Natural killer cell (primary cell): ENCODE results near the gene SPTBN4. TPM values are rescaled to one million over a fixed set of nuclear protein-coding genes. Genes with fewer than 3 reads are reported as not detected.

Experiments
- ATAC-seq, 3 donors: fragments of 150-1000 bp in 2 of 3; fragments of 200-7000 bp in 1 of 3; cut with Tn5 transposase; 1 replicate in 1 of 3; 2 replicates in 2 of 3; pipeline ENCODE4 v1.10.0; 2021; ENCODE audit warnings: mild to moderate bottlenecking in 2 of 3, moderate library complexity in 2 of 3
- DNase-seq, 2 donors: peaks; one replicate each; pipeline versions ENCODE4 v3.0.0 to v3.0.0-alpha.2; 2013 to 2021; ENCODE audit warnings: mixed read lengths in 1 of 2
- H3K27ac ChIP-seq: one replicate; pipeline ENCODE4 v1.5.1; 2013; ENCODE audit warnings: mild to moderate bottlenecking, low read length
- H3K27me3 ChIP-seq: one replicate; pipeline ENCODE4 v1.6.1; 2013; ENCODE audit warnings: low read length; ENCODE audit not compliant: control insufficient read depth, insufficient read depth
- H3K36me3 ChIP-seq: one replicate; pipeline ENCODE4 v1.6.1; 2013; ENCODE audit warnings: low read length; ENCODE audit not compliant: control insufficient read depth, insufficient read depth
- H3K4me1 ChIP-seq: one replicate; pipeline ENCODE4 v1.6.1; 2013; ENCODE audit warnings: low read length; ENCODE audit not compliant: control insufficient read depth, insufficient read depth
- H3K4me3 ChIP-seq: one replicate; pipeline ENCODE4 v1.5.1; 2013; ENCODE audit warnings: low read length
- H3K9me3 ChIP-seq: one replicate; pipeline ENCODE4 v1.6.1; 2013; ENCODE audit warnings: low read length; ENCODE audit not compliant: control insufficient read depth, insufficient read depth
- H3K27ac Mint-ChIP-seq, 2 donors: one replicate each; pipeline ENCODE4 v1.8.0; 2022; ENCODE audit warnings: mild to moderate bottlenecking in 2 of 2, mixed read lengths in 2 of 2, moderate library complexity in 1 of 2
- H3K27me3 Mint-ChIP-seq, 2 donors: one replicate each; pipeline ENCODE4 v1.8.0; 2022; ENCODE audit warnings: low read depth in 2 of 2, mixed read lengths in 2 of 2
- H3K36me3 Mint-ChIP-seq: one replicate; pipeline ENCODE4 v1.8.0; 2022; ENCODE audit warnings: mixed read lengths
- H3K4me1 Mint-ChIP-seq, 2 donors: one replicate each; pipeline ENCODE4 v1.8.0; 2022; ENCODE audit warnings: mixed read lengths in 2 of 2
- H3K4me3 Mint-ChIP-seq: one replicate; pipeline ENCODE4 v1.8.0; 2022; ENCODE audit warnings: mild to moderate bottlenecking, moderate library complexity, mixed read lengths
- H3K9me3 Mint-ChIP-seq, 2 donors: one replicate each; pipeline ENCODE4 v1.8.0; 2022; ENCODE audit warnings: mixed read lengths in 2 of 2
- WGBS: methylation state at CpG from one replicate; pipeline ENCODE4 v1.1.7; 2013; ENCODE audit warnings: missing lambda C conversion rate; ENCODE audit not compliant: insufficient coverage; 5-methylcytosine and 5-hydroxymethylcytosine counted together
- intact Hi-C: fragments of 100-400 bp; cut with micrococcal nuclease; formaldehyde crosslinking; loops from one replicate; pipeline ENCODE4 v1.14.2; 2022
- total RNA-seq, 4 donors: library from RNA; stranded (reverse); fragments of 120-200 nt in 1 of 4; gene quantifications; one replicate each; pipeline versions ENCODE4 v1.2.3 to v1.2.4, GENCODE V29; 2013 to 2022
- TF ChIP-seq, protein P1 (sequence below): fragments of 200-600 bp; IDR thresholded peaks from one replicate; pipeline ENCODE4 v1.8.0; 2022; ENCODE audit warnings: antibody characterized with exemption

The SPTBN4 gene
- total RNA-seq, 3 donors from 2014 or later (not counting 1 experiment from before 2014, with no cell fraction given), result 0.16 to 0.63 (median 0.31) TPM

DNA sequence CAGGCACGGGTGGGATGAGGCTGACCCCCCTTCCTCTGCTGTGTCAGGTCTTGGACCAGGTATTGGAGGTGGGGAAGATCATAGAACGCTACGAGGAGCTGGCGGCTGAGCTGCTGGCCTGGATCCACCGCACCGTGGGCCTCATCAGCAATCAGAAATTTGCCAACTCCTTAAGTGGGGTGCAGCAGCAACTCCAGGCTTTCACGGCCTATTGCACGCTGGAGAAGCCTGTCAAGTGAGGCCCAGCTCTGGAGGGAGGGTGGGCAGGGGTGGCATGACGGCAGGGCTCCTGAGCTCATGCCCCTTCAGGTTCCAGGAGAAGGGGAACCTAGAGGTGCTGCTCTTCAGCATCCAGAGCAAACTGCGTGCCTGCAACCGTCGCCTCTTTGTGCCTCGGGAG is 35.3 kb downstream of the SPTBN4 start:
- TF ChIP-seq, protein P1, sequence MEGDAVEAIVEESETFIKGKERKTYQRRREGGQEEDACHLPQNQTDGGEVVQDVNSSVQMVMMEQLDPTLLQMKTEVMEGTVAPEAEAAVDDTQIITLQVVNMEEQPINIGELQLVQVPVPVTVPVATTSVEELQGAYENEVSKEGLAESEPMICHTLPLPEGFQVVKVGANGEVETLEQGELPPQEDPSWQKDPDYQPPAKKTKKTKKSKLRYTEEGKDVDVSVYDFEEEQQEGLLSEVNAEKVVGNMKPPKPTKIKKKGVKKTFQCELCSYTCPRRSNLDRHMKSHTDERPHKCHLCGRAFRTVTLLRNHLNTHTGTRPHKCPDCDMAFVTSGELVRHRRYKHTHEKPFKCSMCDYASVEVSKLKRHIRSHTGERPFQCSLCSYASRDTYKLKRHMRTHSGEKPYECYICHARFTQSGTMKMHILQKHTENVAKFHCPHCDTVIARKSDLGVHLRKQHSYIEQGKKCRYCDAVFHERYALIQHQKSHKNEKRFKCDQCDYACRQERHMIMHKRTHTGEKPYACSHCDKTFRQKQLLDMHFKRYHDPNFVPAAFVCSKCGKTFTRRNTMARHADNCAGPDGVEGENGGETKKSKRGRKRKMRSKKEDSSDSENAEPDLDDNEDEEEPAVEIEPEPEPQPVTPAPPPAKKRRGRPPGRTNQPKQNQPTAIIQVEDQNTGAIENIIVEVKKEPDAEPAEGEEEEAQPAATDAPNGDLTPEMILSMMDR, result no peak
- H3K4me3 ChIP-seq, result no peak overlapping the region
- intact Hi-C loops, result no loop called here
- no peaks in the 10 kb centered on the region for H3K36me3 ChIP-seq
- ATAC-seq, result no peak
- Mint-ChIP-seq H3K4me3 (no peak overlapping the region), H3K27ac (no peak overlapping the region), H3K9me3 (no peaks in the 10 kb centered on the region), H3K36me3 (no peaks in the 10 kb centered on the region), H3K27me3 (peaks cover 6 to 19% of the 10 kb centered on the region in 2 donors), H3K4me1 (no peaks in the 10 kb centered on the region)
- no peaks in the 10 kb centered on the region for H3K9me3 ChIP-seq
- no peak overlapping the region for H3K27ac ChIP-seq
- DNase-seq, result no peak
- no peaks in the 10 kb centered on the region for H3K4me1 ChIP-seq
- WGBS, result 92% methylated on average over 13 of the region's 13 CpGs
- H3K27me3 ChIP-seq, result no peaks in the 10 kb centered on the region

DNA sequence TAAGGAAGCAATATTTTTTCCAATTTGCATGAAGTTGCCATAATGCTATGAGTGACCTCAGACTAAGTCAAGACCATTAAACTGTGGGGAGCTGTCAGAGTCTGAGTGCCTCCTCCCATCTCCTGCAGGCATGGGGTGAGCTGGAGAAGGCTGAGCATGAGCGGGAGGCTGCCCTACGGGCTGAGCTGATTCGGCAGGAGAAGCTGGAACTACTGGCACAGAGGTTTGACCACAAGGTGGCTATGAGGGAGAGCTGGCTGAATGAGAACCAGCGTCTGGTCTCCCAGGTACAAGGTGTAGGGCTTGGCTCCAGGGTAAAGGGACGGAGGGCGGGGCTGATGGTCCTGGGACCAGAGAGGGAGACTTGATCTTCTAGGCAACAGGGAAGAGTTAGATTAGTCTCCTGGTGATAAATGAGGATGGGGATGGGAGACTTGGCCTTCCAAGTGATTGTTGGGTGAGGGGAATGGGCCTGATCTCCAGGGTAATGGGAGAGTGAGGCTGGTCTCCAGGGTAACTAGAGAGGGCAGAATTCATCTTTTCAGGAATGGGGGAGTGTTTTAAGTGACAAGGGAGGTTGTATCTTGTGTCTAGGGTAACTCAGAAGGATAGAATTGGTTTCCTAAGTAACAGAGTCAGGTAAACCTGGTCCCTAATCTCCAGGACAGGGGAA is 36.0 kb downstream of the SPTBN4 start:
- TF ChIP-seq, protein P1, result no peak
- Histone ChIP-seq H3K27me3 (no peaks in the 10 kb centered on the region), H3K36me3 (no peaks in the 10 kb centered on the region), H3K27ac (no peak overlapping the region), H3K4me1 (no peaks in the 10 kb centered on the region), H3K4me3 (no peak overlapping the region), H3K9me3 (no peaks in the 10 kb centered on the region)
- Mint-ChIP-seq H3K27me3 (peaks cover 6 to 20% of the 10 kb centered on the region in 2 donors), H3K4me3 (no peak overlapping the region), H3K36me3 (no peaks in the 10 kb centered on the region), H3K4me1 (no peaks in the 10 kb centered on the region), H3K27ac (no peak overlapping the region), H3K9me3 (no peaks in the 10 kb centered on the region)
- ATAC-seq, result no peak
- intact Hi-C loops, result no loop called here
- 71% methylated on average over 6 of the region's 6 CpGs for WGBS
- DNase-seq, result no peak

DNA sequence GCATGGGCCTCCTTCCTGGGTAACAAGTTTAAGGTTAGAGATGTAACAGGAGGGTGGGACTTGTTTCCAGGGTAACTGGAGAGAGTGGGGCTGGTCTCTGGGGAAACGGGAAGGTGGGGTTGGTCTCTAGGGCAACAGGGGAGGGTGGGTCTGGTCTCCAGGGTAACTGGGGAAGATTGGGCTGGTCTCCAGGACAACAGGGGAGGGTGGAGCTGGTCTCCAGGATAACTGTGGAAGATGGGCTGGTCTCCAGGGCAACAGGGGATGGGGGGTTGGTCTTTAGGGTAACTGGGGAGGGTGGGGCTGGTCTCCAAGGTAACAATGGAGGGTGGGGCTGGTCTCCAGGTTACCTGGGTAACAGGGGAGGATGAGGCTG is 36.5 kb downstream of the SPTBN4 start:
- H3K4me3 ChIP-seq, result no peak overlapping the region
- Mint-ChIP-seq H3K4me3 (no peak overlapping the region), H3K27me3 (peaks cover 6 to 22% of the 10 kb centered on the region in 2 donors), H3K27ac (no peak overlapping the region), H3K4me1 (no peaks in the 10 kb centered on the region), H3K9me3 (no peaks in the 10 kb centered on the region), H3K36me3 (no peaks in the 10 kb centered on the region)
- intact Hi-C loops, result no loop called here
- no peaks in the 10 kb centered on the region for H3K36me3 ChIP-seq
- ATAC-seq (no peak), DNase-seq (no peak)
- no peaks in the 10 kb centered on the region for H3K9me3 ChIP-seq
- H3K4me1 ChIP-seq, result no peaks in the 10 kb centered on the region
- WGBS, result 64% methylated on average over 1 of the region's 1 CpG
- TF ChIP-seq, protein P1, result no peak
- no peak overlapping the region for H3K27ac ChIP-seq
- no peaks in the 10 kb centered on the region for H3K27me3 ChIP-seq

DNA sequence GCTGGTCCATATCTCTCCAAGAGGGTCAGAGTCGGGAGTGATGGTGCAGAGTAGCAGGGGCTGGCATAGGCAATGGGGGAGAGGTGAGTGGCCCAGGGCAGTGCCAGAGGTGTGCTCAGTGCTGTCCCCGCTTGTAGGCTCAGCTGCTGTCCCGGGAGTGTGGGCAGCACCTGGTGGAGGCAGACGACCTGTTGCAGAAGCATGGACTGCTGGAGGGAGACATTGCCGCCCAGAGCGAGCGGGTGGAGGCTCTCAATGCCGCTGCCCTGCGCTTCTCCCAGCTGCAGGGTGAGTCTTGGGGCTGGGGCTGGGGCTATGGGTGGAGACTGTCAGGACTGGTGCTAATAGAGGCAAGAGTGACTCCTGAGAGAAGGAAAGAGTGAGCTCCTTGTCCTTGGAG is 39.3 kb downstream of the SPTBN4 start:
- Mint-ChIP-seq H3K9me3 (no peaks in the 10 kb centered on the region), H3K4me3 (no peak overlapping the region), H3K27me3 (peaks cover 3 to 29% of the 10 kb centered on the region in 2 donors), H3K4me1 (no peaks in the 10 kb centered on the region), H3K27ac (no peak overlapping the region), H3K36me3 (no peaks in the 10 kb centered on the region)
- H3K27ac ChIP-seq, result no peak overlapping the region
- no peak overlapping the region for H3K4me3 ChIP-seq
- ATAC-seq (no peak), DNase-seq (no peak)
- intact Hi-C loops, result no loop called here
- no peaks in the 10 kb centered on the region for H3K36me3 ChIP-seq
- no peaks in the 10 kb centered on the region for H3K9me3 ChIP-seq
- no peaks in the 10 kb centered on the region for H3K27me3 ChIP-seq
- WGBS, result 82% methylated on average over 9 of the region's 9 CpGs
- H3K4me1 ChIP-seq, result no peaks in the 10 kb centered on the region
- TF ChIP-seq, protein P1, result no peak
